CD8-positive, alpha-beta memory T cell (primary cell): ENCODE results near the gene NXPE2. TPM values are rescaled to one million over a fixed set of nuclear protein-coding genes. Genes with fewer than 3 reads are reported as not detected.
"Not testable (repeated sequence)": the region's sequence is repeated elsewhere in the genome, so short reads cannot be mapped to it uniquely, and the experiment has no call there.

ENCODE experiments used
- CTCF ChIA-PET: fragments of 350-600 bp; sonication (Branson Sonifier 250); formaldehyde crosslinking; loops from one replicate; lab custom pipeline; 2021; ENCODE audit warnings: antibody characterized with exemption; lab: Charles Lee
- POLR2A ChIA-PET: fragments of 350-600 bp; sonication (Branson Sonifier 250); formaldehyde crosslinking; loops from one replicate; lab custom pipeline; 2021; ENCODE audit warnings: antibody characterized with exemption; lab: Charles Lee
- DNase-seq, 5 donors: peaks; one replicate each; pipeline versions ENCODE4 v3.0.0 to v3.0.0-alpha.2; 2020 to 2022; ENCODE audit warnings: mixed read lengths in 1 of 5
- H3K27ac ChIP-seq: one replicate; pipeline ENCODE4 v1.7.0; 2013; ENCODE audit warnings: low read depth, mild to moderate bottlenecking, low read length, moderate library complexity
- H3K27me3 ChIP-seq: 2 replicates; pipeline ENCODE4 v1.7.0; 2013; ENCODE audit warnings: low read length, mild to moderate bottlenecking; ENCODE audit not compliant: insufficient read depth, poor library complexity, severe bottlenecking
- H3K36me3 ChIP-seq: 2 replicates; pipeline ENCODE4 v1.7.0; 2013; ENCODE audit warnings: mild to moderate bottlenecking, low read length, moderate library complexity; ENCODE audit not compliant: insufficient read depth
- H3K4me1 ChIP-seq: 2 replicates; pipeline ENCODE4 v1.7.0; 2013; ENCODE audit warnings: mild to moderate bottlenecking, low read length, moderate library complexity; ENCODE audit not compliant: insufficient read depth
- H3K4me3 ChIP-seq: 2 replicates; pipeline ENCODE4 v1.7.0; 2013; ENCODE audit warnings: mild to moderate bottlenecking, low read length
- H3K9me3 ChIP-seq: 2 replicates; pipeline ENCODE4 v1.7.0; 2013; ENCODE audit warnings: mild to moderate bottlenecking, low read length
- H3K27ac Mint-ChIP-seq, 8 donors: one replicate each; pipeline ENCODE4 v1.8.0; 2020 to 2021; ENCODE audit warnings: mixed read lengths in 8 of 8, mild to moderate bottlenecking in 6 of 8, inconsistent platforms in 3 of 8, moderate library complexity in 3 of 8
- H3K27me3 Mint-ChIP-seq, 2 donors: one replicate each; pipeline ENCODE4 v1.8.0; 2020 to 2021; ENCODE audit warnings: mixed read lengths in 2 of 2, mild to moderate bottlenecking in 1 of 2, moderate library complexity in 1 of 2
- H3K36me3 Mint-ChIP-seq, 3 donors: one replicate each; pipeline ENCODE4 v1.8.0; 2020 to 2021; ENCODE audit warnings: mixed read lengths in 3 of 3, inconsistent platforms in 1 of 3, mild to moderate bottlenecking in 1 of 3
- H3K4me1 Mint-ChIP-seq, 3 donors: one replicate each; pipeline ENCODE4 v1.8.0; 2020 to 2021; ENCODE audit warnings: mixed read lengths in 3 of 3, inconsistent platforms in 1 of 3, mild to moderate bottlenecking in 1 of 3
- H3K4me3 Mint-ChIP-seq, 7 donors: one replicate each; pipeline ENCODE4 v1.8.0; 2020 to 2021; ENCODE audit warnings: mixed read lengths in 7 of 7, mild to moderate bottlenecking in 6 of 7, moderate library complexity in 4 of 7, inconsistent platforms in 2 of 7
- H3K9me3 Mint-ChIP-seq, 5 donors: one replicate each; pipeline ENCODE4 v1.8.0; 2020 to 2022; ENCODE audit warnings: mixed read lengths in 5 of 5, mild to moderate bottlenecking in 3 of 5, moderate library complexity in 2 of 5, inconsistent platforms in 1 of 5
- polyA plus RNA-seq: library from polyadenylated mRNA; unstranded; fragments of 300-500 nt; fragmentation: Illumina TruSeq; gene quantifications from one replicate; pipeline ENCODE4 v1.2.3, GENCODE V29; 2021
- total RNA-seq, 2 experiments: library from RNA; stranded (reverse); gene quantifications; one replicate each; pipeline ENCODE4 v1.2.3, GENCODE V29; 2021

The NXPE2 gene
- total RNA-seq (not detected), polyA plus RNA-seq (not detected)

DNA sequence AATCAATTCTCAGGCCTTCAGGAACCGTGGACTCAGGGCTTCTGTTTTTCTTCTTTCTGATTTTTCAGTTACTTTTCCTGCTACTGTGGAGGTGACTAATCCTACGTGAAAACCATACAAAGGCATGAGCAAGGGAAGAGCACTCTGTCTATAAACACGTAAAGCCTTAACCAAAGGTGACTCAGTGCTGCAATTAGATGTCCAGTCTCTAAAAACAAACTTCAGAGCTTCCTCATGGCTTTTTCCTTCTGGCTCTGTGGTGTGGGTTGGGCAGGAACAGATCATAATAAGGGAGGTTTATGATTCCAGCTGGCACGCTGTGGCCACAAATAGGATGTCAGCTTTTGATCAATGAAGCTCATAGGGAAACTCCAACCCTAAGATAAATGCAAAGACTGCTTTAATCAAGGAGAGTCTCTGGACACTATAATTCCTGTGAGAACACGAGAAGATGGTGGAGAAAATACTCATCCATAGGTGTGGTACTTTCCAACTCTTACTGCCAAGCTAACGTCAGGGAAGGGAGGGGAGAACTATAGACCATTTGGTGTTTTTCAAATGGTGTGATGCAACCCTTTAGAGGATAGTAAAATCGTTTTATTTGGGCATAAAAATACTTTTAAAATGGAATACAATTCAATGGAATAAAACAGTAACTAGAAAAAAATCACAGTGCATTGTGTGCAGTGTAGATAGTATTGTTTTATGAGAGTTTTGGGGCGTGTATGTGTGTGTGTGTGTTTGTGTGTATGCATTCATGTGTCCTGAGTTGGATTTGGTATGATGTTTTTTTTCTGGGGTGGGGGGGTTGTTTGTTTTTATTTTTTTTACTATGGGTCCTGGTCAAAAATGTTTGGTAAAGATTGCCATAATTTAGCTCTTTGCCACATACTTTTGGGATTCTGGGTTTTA, at the start of gene NXPE2:
NXPE2 (plus strand) TSS at position 403 of the 912 bp plus-strand sequence; CDS start at position 452, 49 bp downstream.
- H3K9me3 ChIP-seq, result no peaks in the 10 kb centered on the region
- H3K36me3 Mint-ChIP-seq, result no peaks in the 10 kb centered on the region
- ChIA-PET POLR2A (no interaction called here), CTCF (no interaction called here)
- H3K4me3 Mint-ChIP-seq, result no peak within 1 kb of the TSS
- H3K4me1 ChIP-seq, result no peaks in the 10 kb centered on the region
- no peaks in the 10 kb centered on the region for H3K27me3 ChIP-seq
- no peaks in the 10 kb centered on the region for H3K36me3 ChIP-seq
- H3K27ac Mint-ChIP-seq, result no peak within 1 kb of the TSS
- H3K27me3 Mint-ChIP-seq, result no peaks in the 10 kb centered on the region
- peaks cover 0 to 4% (median 0%) of the 10 kb centered on the region in 5 donors for H3K9me3 Mint-ChIP-seq
- no peak within 1 kb of the TSS for H3K4me3 ChIP-seq
- DNase-seq, result no peak
- H3K27ac ChIP-seq, result no peak within 1 kb of the TSS
- H3K4me1 Mint-ChIP-seq, result no peaks in the 10 kb centered on the region

GRCh38 chr11:114631445-114631965, 46.8 kb upstream of the NXPE2 start:
- H3K4me1 Mint-ChIP-seq, H3K27me3 ChIP-seq, H3K27ac Mint-ChIP-seq, H3K27ac ChIP-seq, POLR2A ChIA-PET, CTCF ChIA-PET, H3K4me3 Mint-ChIP-seq, H3K36me3 ChIP-seq, H3K4me3 ChIP-seq, H3K27me3 Mint-ChIP-seq, H3K9me3 ChIP-seq, H3K36me3 Mint-ChIP-seq, H3K4me1 ChIP-seq, H3K9me3 Mint-ChIP-seq: not testable (repeated sequence)
- DNase-seq, result peak in 2 of 5 donors; percentile 1

GRCh38 chr11:114639440-114639839, 38.9 kb upstream of the NXPE2 start:
- CTCF ChIA-PET, H3K4me1 Mint-ChIP-seq, H3K36me3 ChIP-seq, H3K4me1 ChIP-seq, H3K27me3 ChIP-seq, H3K27ac Mint-ChIP-seq, H3K4me3 Mint-ChIP-seq, H3K36me3 Mint-ChIP-seq, DNase-seq, H3K9me3 ChIP-seq, H3K27ac ChIP-seq, H3K27me3 Mint-ChIP-seq, POLR2A ChIA-PET, H3K4me3 ChIP-seq, H3K9me3 Mint-ChIP-seq: not testable (repeated sequence)

DNA sequence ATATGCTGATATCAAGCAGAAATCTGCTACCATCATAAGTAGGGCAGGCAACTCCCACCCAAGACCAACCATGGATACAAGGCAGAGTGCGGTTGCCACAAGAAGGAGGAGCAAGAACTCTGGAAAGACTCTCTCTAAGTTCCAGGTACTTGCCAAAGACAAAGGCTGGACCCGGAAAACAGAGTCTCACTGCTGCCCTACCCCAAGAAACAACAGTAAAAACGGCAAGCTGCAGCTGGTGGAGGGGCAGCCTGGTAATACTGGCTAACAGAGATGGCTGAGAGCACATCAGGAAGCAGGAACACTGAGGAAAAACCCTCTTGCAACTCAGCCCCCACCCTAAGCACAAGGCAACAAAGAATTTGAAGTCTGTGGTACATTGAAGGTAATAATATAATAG, 27.7 kb upstream of the NXPE2 start:
- Mint-ChIP-seq H3K36me3 (no peaks in the 10 kb centered on the region), H3K9me3 (peaks cover 0 to 9% (median 4%) of the 10 kb centered on the region in 5 donors), H3K4me1 (no peaks in the 10 kb centered on the region), H3K4me3 (no peak overlapping the region), H3K27ac (no peak overlapping the region), H3K27me3 (peaks cover 2 to 3% of the 10 kb centered on the region in 2 donors)
- Histone ChIP-seq H3K4me1 (no peaks in the 10 kb centered on the region), H3K4me3 (no peak overlapping the region), H3K36me3 (no peaks in the 10 kb centered on the region), H3K27ac (no peak overlapping the region), H3K9me3 (no peaks in the 10 kb centered on the region), H3K27me3 (no peaks in the 10 kb centered on the region)
- ChIA-PET CTCF (no interaction called here), POLR2A (no interaction called here)
- no peak for DNase-seq

DNA sequence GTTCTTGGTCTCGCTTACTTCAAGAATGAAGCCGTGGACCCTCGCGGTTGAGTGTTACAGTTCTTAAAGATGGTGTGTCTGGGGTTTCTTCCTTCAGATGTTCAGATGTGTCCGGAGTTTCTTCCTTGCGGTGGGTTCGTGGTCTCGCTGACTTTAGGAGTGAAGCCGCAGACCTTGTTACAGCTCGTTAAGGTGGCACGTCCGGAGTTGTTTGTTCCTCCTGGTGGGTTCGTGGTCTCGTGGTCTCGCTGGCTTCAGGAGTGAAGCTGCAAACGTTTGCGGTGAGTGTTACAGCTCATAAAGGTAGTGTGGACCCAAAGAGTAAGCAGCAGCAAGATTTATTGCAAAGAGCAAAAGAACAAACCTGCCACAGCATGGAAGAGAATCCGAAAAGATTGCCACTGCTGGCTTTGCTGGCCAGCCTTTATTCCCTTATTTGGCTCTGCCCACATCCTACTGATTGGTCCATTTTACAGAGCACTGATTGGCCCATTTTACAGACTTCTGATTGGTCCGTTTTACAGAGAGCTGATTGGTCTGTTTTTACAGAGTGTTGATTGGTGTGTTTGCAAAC, 27.1 kb upstream of the NXPE2 start:
- no peak overlapping the region for H3K4me3 Mint-ChIP-seq
- H3K36me3 Mint-ChIP-seq, result no peaks in the 10 kb centered on the region
- DNase-seq, result no peak
- POLR2A ChIA-PET, result no interaction called here
- no peak overlapping the region for H3K27ac Mint-ChIP-seq
- no peaks in the 10 kb centered on the region for H3K4me1 ChIP-seq
- H3K27me3 Mint-ChIP-seq, result peaks cover 2 to 8% of the 10 kb centered on the region in 2 donors
- CTCF ChIA-PET, result no interaction called here
- H3K4me1 Mint-ChIP-seq, result no peaks in the 10 kb centered on the region
- no peaks in the 10 kb centered on the region for H3K9me3 ChIP-seq
- no peak overlapping the region for H3K27ac ChIP-seq
- H3K9me3 Mint-ChIP-seq, result peaks cover 0 to 9% (median 4%) of the 10 kb centered on the region in 5 donors
- no peaks in the 10 kb centered on the region for H3K36me3 ChIP-seq
- no peak overlapping the region for H3K4me3 ChIP-seq
- no peaks in the 10 kb centered on the region for H3K27me3 ChIP-seq

- Mint-ChIP-seq H3K27ac (no peak overlapping the region), H3K4me3 (no peak overlapping the region), H3K36me3 (no peaks in the 10 kb centered on the region), H3K9me3 (peaks cover 0 to 9% (median 4%) of the 10 kb centered on the region in 5 donors), H3K4me1 (no peaks in the 10 kb centered on the region), H3K27me3 (peaks cover 2 to 9% of the 10 kb centered on the region in 2 donors)
- no peaks in the 10 kb centered on the region for H3K27me3 ChIP-seq
- no peaks in the 10 kb centered on the region for H3K4me1 ChIP-seq
- DNase-seq, result no peak
- no peaks in the 10 kb centered on the region for H3K9me3 ChIP-seq
- ChIA-PET CTCF (no interaction called here), POLR2A (no interaction called here)
- H3K4me3 ChIP-seq, result no peak overlapping the region
- no peaks in the 10 kb centered on the region for H3K36me3 ChIP-seq
- H3K27ac ChIP-seq, result no peak overlapping the region
These were observed 25.2 kb upstream of the NXPE2 start for GRCh38 chr11:114653148-114653547.

DNA sequence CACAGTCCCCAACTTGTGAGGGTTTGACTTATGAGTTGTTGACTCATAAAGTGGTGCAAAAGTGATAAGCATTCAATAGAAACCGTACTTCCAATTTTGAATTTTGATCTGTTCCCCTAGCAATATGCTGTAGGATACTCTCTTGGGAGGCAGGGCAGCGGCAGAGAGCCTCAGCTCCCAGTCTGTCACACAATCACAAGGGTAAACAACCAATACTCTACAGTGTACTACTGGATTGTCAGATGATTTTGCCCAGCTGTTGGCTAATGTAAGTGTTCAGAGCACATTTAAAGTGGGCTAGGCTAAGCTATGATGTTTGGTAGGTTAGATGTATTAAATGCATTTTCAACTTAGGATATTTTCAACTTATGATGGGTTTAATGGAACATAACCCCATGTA, 13.7 kb upstream of the NXPE2 start:
- no peaks in the 10 kb centered on the region for H3K27me3 ChIP-seq
- no peaks in the 10 kb centered on the region for H3K9me3 ChIP-seq
- no peaks in the 10 kb centered on the region for H3K4me1 ChIP-seq
- Mint-ChIP-seq H3K9me3 (peaks cover 0 to 4% (median 0%) of the 10 kb centered on the region in 5 donors), H3K4me3 (no peak overlapping the region), H3K27me3 (peaks cover 0 to 7% of the 10 kb centered on the region in 2 donors), H3K4me1 (no peaks in the 10 kb centered on the region), H3K36me3 (no peaks in the 10 kb centered on the region), H3K27ac (no peak overlapping the region)
- H3K36me3 ChIP-seq, result no peaks in the 10 kb centered on the region
- H3K4me3 ChIP-seq, result no peak overlapping the region
- ChIA-PET CTCF (no interaction called here), POLR2A (no interaction called here)
- DNase-seq, result no peak
- no peak overlapping the region for H3K27ac ChIP-seq

GRCh38 chr11:114666760-114667159, 11.6 kb upstream of the NXPE2 start:
- ChIA-PET POLR2A (no interaction called here), CTCF (no interaction called here)
- no peaks in the 10 kb centered on the region for H3K9me3 ChIP-seq
- H3K9me3 Mint-ChIP-seq, result peaks cover 6 to 11% (median 8%) of the 10 kb centered on the region in 5 donors
- no peak overlapping the region for H3K4me3 Mint-ChIP-seq
- H3K36me3 ChIP-seq, result no peaks in the 10 kb centered on the region
- no peaks in the 10 kb centered on the region for H3K27me3 ChIP-seq
- no peak overlapping the region for H3K27ac Mint-ChIP-seq
- DNase-seq, result no peak
- no peak overlapping the region for H3K4me3 ChIP-seq
- no peaks in the 10 kb centered on the region for H3K4me1 Mint-ChIP-seq
- H3K36me3 Mint-ChIP-seq, result no peaks in the 10 kb centered on the region
- no peaks in the 10 kb centered on the region for H3K4me1 ChIP-seq
- H3K27me3 Mint-ChIP-seq, result peaks cover 0 to 6% of the 10 kb centered on the region in 2 donors
- no peak overlapping the region for H3K27ac ChIP-seq
